LNCaP clone FGC (cell line): Measurements from ENCODE around the gene HS3ST3A1.

Experiments used
- DNase-seq: peaks from one replicate; pipeline ENCODE4 v3.0.0-alpha.2; 2011; ENCODE audit warnings: low read depth
- H3K4me3 ChIP-seq: 2 replicates; pipeline ENCODE4 v1.5.1; 2011; ENCODE audit warnings: mild to moderate bottlenecking, low read depth, low read length, control low read depth
- TF ChIP-seq, protein P1 (sequence below): IDR thresholded peaks from 2 replicates; pipeline ENCODE4 v1.5.1; 2012; ENCODE audit warnings: mild to moderate bottlenecking; ENCODE audit not compliant: control insufficient read depth, insufficient read depth; ENCODE audit errors: extremely low read depth

Gene HS3ST3A1

DNA sequence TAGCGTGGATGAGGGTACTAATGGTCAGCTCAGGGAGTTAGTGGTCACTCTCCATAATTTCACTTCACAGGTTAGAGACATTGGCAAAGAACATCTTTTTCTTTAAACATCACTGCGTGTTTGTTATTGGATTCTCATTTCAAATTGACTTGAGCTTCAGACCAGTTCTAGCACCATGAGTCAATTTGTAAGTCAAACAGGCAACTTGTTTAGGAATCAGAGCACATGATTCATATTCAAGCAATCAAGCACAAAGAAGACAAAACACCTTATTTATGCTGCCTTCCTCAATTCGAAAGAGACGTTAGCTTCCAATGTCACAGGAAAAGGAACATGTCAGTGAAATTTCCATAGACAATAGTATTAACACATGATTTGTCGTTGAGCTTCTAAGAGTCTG, 62.3 kb downstream of the HS3ST3A1 start:
- no peak overlapping the region for H3K4me3 ChIP-seq
- TF ChIP-seq, protein P1, sequence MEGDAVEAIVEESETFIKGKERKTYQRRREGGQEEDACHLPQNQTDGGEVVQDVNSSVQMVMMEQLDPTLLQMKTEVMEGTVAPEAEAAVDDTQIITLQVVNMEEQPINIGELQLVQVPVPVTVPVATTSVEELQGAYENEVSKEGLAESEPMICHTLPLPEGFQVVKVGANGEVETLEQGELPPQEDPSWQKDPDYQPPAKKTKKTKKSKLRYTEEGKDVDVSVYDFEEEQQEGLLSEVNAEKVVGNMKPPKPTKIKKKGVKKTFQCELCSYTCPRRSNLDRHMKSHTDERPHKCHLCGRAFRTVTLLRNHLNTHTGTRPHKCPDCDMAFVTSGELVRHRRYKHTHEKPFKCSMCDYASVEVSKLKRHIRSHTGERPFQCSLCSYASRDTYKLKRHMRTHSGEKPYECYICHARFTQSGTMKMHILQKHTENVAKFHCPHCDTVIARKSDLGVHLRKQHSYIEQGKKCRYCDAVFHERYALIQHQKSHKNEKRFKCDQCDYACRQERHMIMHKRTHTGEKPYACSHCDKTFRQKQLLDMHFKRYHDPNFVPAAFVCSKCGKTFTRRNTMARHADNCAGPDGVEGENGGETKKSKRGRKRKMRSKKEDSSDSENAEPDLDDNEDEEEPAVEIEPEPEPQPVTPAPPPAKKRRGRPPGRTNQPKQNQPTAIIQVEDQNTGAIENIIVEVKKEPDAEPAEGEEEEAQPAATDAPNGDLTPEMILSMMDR: no peak
- DNase-seq: no peak

DNA sequence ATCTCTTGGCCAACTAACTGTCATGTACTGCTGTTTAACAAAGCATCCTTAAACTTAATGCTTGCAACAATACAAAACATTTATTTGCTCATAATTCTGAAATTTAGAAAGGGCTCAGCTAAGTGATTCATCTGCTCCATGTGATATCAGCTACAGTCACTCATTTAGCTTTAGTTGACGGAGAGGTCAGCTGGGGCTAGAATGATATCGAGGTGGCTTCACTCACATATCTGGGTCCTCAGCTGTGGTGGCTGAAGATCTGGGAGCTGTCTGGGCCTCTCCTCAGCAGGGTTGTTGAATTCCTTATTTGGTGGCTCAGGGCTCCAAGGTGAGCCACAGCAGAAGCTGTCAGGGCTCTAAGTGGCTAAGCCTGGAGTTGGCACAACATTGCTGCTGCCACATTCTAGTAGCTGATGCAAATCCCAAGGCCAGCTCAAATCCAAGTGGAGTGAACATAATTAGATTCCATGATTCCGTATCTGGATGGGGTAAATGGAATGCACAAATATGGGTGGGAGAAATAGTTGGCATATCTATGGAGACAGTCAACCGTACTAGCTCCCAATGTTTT, 62.8 kb downstream of the HS3ST3A1 start:
- H3K4me3 ChIP-seq: no peak overlapping the region
- TF ChIP-seq, protein P1: no peak
- DNase-seq: no peak

DNA sequence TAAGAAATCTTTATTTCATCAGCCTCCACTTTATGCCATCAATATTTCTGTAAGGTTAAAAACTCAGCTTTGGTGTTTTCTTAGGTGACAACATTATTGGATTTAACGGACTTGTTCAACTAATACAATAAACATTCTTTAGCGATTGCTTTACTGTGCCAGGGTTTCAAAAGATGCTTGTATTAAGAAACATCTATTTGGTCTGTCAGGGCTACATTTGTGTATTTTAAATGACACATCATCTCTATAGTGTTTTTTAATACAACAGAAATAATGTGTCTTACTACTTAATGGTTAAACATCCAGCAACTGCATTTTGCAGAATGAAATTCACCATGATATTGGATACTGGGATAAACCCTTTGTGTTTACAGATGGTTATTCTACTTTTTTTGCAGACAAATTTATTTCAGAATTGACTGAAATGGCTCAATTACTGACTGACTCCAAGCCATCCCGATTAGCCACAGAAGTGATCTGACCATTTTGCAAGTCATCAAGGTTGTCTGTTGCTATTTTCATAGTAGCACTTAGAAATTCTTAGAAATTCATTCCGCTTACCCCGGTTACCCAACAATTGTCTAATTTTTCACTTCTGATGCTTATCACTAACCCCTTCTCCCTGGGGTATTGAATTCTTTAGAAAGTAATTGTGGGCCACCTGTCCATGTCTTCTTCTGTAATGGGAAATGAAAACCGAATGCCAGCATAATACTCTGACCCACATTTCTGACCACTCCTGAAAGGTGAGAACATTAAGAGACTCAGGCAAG, 63.7 kb downstream of the HS3ST3A1 start:
- no peak overlapping the region for H3K4me3 ChIP-seq
- TF ChIP-seq, protein P1: no peak
- no peak for DNase-seq

DNA sequence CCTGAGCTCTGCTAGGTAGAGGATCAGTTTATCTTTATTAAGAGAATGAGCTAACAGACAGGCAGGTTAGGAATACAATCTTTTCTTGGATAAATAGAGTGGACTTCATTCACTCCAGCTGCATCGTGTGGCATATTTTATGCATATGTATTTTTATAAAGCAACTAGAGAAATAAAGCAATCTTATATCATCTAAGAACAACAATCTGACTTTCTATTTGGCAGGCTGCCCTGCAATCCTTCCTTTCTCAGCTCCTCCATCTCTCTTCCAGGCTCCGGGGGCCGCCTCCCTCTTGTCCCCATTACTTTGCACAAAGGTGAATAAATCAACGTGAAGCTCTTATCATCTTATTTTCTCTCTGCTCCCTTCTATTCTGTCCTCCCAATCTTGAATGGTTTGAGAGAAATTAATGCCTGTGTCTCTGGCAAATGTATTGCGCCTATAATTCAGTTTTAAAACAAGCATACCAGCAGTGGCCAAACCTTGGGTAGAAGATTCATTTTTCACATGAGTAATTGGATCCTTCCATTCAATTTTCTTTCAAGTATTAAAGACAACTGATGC, 64.5 kb downstream of the HS3ST3A1 start:
- no peak for DNase-seq
- H3K4me3 ChIP-seq: no peak overlapping the region
- TF ChIP-seq, protein P1: no peak

DNA sequence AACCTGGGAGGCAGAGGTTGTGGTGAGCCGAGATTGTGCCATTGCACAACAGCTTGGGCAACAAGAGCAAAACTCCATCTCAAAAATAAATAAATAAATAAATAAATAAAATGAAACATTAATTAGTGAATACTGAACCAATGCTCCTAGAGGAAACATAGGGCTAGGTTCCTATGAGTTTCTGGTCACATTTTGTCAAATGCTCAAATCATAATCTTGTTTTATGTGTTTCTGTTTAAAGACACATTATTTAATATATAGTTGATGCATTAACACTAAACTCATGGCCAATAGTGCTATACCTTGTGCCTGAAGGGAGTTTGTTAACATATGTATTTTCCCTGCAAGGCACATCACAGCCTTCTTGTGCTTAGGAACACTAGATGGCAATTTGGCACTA, 66.8 kb downstream of the HS3ST3A1 start:
- no peak for DNase-seq
- H3K4me3 ChIP-seq: no peak overlapping the region
- TF ChIP-seq, protein P1: no peak

DNA sequence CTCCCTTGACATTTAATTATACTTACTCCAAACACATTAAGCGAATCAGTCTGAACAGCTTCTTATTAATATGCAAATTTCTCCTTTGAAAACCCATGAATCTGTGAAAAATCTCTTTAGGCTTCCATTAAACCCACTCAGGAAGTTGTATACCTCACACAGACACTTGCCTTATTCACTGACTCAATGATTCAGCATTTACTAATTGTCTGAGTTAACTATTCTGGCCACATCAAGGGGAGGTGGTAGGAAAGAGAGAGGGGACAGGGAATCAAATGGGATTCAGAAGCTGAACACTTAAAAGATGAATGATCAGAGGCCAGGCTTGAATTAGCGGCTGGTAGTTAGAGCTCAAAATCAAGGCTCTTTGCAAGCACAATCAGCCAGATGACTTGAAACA, 70.0 kb downstream of the HS3ST3A1 start:
- TF ChIP-seq, protein P1: no peak
- H3K4me3 ChIP-seq: no peak overlapping the region
- DNase-seq: no peak

DNA sequence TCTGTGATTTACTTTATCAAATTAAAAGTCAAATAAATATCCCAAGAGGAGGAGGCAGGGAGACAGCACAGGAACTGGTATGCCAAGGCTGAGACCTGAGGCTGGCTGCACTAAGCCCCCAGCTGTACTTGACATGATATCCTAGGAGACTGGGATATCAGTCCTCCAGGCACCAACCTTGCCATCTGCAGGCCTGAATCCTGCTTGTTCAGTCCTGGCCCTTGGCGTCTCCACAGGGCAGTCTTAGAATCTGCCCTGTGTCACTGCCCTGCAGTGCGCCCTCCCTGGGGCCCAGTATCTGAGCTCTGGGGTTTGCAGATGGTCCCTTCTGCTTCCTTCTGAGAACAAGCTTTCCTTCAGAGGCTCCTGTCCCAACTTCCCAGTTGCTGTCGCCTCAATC, 75.9 kb downstream of the HS3ST3A1 start:
- no peak for DNase-seq
- TF ChIP-seq, protein P1: no peak
- no peak overlapping the region for H3K4me3 ChIP-seq
